ENCODE results near the gene P2RY13.

GRCh38 chr3:151367448-151367847, 38.1 kb upstream of the P2RY13 start:
- TF ChIP-seq CTCF (IDR thresholded peaks at IDR 0.05) (no peak), POLR2A (IDR thresholded peaks at IDR 0.05) (no peak)
